Stimulated activated CD4-positive, alpha-beta T cell treated with anti-CD3 and anti-CD28 coated beads, Interleukin-2, amount 100 ng/mL, for 24 hours (primary cell): Measurements from ENCODE around the gene REG4.
A peak's percentile ranks its signal among the peaks of the same experiment; 100 is the strongest.
"Not testable (repeated sequence)": the region's sequence is repeated elsewhere in the genome, so short reads cannot be mapped to it uniquely, and the experiment has no call there.

Source experiments
- DNase-seq, 2 donors: peaks; one replicate each; pipeline ENCODE4 v3.0.0-alpha.2; 2020

Gene REG4

GRCh38 chr1:119811387-119811786 is at the start of gene REG4:
Gene REG4 (minus strand): TSS chr1:119811460. CDS start chr1:119808769, 2,691 bp downstream.
- DNase-seq, result no peak

- DNase-seq, result peak in 1 of 2 donors; percentile 4
Measured at GRCh38 chr1:119859647-119860046, 48.4 kb upstream of the REG4 start.

DNA sequence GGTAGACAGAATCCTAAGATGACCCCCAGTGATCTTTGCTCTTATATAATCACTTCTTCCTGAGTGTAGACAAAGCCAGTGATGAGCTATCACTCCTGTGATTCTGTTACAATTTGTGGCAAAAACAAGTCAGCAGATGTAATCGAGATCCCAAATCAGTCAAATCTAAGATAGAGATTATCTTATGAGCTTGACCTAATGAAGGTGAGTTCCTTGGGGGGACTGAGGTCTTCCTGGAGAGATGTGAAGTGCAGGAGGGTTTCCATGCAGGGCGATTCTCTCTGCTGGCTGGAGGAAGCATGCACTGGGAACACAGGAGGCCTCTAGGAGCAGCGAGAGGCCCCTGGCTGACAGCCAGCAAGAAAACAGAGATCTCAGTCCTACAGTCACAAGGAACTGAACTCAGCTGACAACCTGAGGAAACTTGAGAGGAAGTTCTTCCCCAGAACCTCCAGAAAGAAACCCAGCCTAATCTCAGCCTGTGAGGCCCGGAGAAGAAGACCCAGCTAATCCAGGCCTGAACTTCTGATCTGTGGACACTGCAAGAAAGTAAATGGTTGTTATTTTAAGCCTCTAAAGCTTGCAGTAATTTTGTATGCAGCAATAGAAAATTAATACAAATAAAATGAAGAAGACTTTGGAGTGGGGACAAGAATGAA is 47.4 kb upstream of the REG4 start:
- not testable (repeated sequence) for DNase-seq

DNA sequence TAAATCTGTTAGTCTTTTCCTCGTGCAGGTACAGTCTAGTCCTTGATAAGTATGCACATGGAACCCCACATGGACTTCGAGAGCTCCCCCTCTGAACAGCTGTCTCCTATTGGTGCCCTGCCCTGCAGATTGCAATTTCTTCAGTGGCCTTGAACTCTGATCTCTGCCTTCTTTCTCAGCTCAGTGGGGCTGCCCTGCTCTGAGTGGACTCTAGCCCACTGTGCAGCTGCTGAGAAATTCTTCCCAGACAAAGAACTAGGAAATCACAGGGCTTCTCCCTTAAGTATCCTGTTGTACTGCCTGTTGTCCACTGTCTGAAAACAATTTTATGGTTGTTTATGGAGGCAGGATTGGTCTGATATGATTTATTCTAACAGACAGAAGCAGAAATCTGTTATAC is 46.9 kb upstream of the REG4 start:
- DNase-seq, result no peak

DNA sequence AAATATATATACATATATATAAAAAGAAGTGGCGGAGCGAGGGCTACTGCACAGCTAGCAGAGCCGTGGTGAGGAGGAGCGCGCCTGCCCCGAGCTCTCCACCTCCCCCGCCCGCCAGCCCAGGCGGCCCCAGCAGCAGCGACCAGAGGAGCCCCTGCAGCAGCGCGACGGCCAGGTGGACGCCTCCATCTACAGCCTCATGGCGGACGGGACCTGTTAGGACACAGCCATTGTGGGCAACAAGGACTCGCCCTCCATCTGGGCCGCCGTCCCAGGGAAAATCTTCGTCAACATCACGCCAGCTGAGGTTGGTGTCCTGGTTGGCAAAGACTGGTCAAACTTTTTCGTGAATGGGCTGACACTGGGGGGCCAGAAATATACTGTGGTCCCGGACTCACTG is 41.9 kb upstream of the REG4 start:
- DNase-seq, result no peak

DNA sequence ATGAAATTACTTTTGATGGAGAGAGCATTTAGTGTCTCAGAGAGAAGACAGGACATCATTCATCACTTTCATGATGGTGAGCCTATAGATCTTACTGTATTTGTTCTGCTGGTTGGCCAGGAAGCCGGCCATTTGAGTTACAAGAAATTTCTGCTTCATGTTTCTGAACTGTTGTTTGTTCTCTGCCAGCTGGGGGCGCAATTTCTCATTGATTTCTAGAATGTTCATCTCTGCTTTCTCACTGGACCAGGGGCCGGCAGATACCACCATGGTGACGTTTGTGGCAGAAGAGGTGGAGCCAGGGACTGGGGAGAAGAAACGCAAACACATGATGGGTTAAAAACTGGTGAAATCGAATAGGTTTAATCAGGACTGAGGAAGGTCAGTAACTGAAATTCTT is 32.9 kb upstream of the REG4 start:
- DNase-seq, result not testable (repeated sequence)

- no peak for DNase-seq
Measured at GRCh38 chr1:119841306-119841705, 30.0 kb upstream of the REG4 start.

- no peak for DNase-seq
Measured at GRCh38 chr1:119840745-119841144, 29.5 kb upstream of the REG4 start.

DNA sequence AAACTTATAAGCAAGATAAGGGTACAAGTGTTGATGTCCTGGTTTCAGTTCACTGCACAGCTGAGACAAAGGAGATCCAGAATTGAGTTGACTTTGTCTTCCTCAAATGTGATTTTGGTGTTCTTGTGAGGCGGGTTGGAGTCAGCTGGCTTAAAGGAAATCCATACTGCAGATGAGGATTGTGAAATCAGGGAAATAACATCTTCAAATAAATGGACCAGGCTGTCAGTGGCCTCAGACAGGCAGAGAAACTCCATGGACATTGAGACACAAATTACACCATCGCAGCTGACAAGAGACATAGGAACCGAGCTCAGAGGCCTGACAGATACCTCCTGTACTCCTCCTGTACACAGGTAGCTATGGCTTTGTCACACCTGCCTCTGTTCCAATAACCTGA is 27.0 kb upstream of the REG4 start:
- DNase-seq, result no peak

- DNase-seq, result no peak
Measured at GRCh38 chr1:119834990-119835389, 23.7 kb upstream of the REG4 start.

GRCh38 chr1:119831027-119831426 is 19.8 kb upstream of the REG4 start:
- no peak for DNase-seq

- no peak for DNase-seq
Measured at GRCh38 chr1:119829625-119830024, 18.4 kb upstream of the REG4 start.

- DNase-seq, result not testable (repeated sequence)
Measured at GRCh38 chr1:119829006-119829405, 17.7 kb upstream of the REG4 start.

DNA sequence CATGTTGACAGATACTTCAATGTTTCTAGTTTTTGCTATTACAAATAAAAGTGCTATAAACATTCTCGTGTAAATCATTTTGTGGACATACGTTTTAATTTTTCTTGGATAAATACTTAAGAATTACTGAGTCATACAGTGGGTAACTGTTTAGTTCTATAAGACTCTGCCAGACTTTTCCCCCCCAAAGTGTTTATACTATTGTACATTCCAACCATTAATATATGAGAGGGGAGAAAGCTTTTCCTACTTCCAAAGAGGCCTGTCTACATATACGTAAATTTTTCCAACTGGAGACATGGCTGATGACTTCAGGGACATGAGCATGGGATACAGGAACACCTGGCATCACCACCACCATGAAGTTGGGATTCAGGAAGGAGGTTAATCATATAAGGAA is 17.0 kb upstream of the REG4 start:
- DNase-seq, result no peak

DNA sequence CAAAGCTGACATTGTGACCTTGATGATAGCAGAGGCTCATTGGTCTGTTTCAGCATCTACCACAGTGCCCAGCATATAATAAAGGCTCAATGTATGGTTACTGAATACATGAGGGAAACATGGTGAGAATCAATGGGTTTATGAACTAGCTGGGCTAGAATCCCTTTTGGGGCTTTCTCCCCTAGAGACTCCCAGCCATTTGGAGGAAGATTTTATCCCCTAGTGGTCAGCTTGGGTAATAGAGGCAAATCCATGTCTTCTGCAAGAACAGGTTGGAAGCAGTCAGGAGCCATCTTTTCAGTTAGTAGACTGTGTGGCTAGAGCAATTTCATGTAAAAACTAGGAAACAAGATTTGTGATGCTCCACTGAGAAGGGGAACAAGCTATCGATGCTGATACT is 15.8 kb upstream of the REG4 start:
- no peak for DNase-seq

DNA sequence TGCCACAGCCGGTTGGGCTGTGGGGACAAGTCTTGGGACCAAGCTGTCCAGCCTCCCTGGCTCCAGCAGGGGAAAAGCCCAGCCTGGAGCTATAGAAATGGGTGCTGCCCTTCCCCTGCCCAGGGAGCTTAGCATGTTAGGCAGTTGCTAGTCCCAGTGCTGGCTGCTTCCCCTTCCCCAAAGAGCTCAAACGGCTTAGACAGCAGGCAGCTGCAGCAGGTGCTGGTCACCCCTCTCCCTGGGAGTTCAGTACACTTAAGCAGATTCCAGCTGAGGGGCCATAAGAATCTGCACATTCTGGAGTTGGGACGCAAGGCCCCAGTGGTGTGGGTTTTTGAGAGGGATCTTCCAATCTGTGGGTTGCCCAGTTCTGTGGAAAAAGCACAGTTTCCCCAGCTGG is 11.1 kb upstream of the REG4 start:
- DNase-seq, result no peak

DNA sequence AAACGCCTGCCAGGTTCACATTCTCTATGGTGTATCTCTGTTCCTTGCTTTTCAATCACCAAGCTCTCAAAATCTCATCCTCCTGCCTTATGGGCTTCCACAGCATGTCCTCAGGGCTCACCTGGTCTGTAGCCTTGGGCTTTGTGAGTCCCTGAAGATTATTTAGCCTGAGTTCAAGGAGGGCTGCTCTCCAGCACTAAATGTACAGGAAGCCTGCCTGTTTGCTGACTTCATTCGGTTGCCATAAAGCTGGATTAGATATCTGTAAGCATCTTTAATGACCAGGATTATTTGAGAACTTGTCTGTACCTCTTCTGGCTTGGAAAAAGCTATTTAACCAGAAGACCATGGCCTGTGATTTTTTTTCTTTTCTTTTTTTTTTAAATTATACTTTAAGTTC is 6.9 kb upstream of the REG4 start:
- no peak for DNase-seq

DNA sequence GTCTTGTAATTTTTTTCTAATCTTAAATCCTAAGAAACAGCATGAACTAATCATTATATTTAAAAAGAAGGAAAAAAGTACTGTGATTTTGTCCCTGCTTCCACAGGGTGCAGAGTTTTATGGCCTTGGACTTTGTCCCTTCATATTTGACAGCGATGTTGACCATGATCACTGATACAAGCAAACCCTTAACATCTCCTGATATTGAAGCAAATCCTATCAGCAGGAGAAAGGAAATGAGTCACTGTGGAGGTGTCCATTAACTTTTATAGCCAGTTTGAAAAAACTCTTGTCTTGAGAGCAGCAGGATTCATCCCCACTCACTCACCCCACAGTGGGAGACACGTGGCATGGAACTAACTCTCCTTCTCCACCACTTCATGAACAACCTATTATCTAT is 5.1 kb upstream of the REG4 start:
- DNase-seq, result no peak

GRCh38 chr1:119815928-119816327 is 4.7 kb upstream of the REG4 start:
- no peak for DNase-seq

DNA sequence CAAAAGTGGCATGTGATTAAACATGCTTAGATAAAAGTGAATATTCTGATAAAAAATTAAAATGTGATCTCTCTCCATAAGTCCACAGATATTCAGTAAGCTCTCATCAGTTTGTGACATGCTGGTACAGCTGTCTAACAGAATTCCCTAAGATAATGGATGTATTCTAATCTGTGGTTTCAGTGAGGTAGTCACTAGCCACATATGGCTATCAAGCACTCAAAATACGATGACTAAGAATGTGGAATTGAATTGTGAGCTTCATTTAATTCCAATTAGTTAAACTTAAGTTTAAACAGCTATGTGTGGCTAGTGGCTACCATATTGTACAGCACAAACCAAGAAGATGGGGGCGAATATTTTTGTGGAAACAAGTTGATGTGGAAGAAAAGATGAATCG is 4.1 kb upstream of the REG4 start:
- no peak for DNase-seq

GRCh38 chr1:119814288-119814687 is 3.0 kb upstream of the REG4 start:
- no peak for DNase-seq

- DNase-seq, result no peak
Measured at GRCh38 chr1:119811985-119812557, 811 bp upstream of the REG4 start.

- peak; percentile 72 to 79 for DNase-seq
Measured at GRCh38 chr1:119808972-119809550, 2.2 kb downstream of the REG4 start.

DNA sequence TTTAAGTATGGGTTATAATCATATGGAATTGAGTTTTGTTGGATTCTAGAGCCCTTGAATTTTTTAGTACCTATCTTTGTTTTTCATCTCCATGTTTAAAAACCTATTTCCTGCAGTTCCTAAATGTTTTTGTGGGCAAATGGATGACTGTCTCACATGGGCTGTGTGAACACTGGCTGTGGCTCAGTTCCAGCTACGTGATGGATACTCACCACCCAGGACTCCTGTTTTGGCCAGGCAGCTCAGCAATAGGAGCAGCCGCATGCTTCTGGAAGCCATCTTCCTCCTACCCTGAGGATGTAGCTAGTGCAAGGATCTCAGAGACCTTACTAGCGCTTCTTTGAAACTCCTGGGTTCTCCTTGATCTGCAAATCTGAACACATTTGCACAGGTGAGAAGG is 2.8 kb downstream of the REG4 start:
- DNase-seq, result no peak

DNA sequence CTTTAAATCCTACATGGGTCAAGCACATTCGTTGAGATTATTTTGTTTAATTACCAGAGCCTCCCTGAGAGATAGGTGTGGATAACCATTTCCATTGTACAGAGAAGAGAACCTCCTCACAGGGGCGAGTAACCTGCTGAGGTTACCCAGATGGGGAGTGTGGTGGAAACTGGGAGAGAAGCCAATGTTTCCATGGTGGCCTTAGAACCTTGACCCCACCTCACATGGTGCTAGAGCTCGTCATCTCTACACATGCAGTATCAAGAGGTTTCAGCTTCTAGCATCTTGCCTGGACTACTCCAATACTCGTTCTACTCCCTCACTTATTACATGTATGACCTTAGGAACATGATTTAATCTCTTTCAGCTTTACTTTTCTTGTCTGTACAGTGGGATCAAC is 4.8 kb downstream of the REG4 start:
- no peak for DNase-seq
